Gastroesophageal sphincter (tissue), 4 donors: ENCODE results near the gene MEG3. TPM values are rescaled to one million over a fixed set of nuclear protein-coding genes. Genes with fewer than 3 reads are reported as not detected.

Experiments used
- ATAC-seq: fragments of 150-250 bp; one replicate; pipeline ENCODE4 v1.9.1; 2016; ENCODE audit warnings: mild to moderate bottlenecking, moderate library complexity
- H3K27ac ChIP-seq, 4 donors: fragments of 200-600 bp; sonication (generic) in 3 of 4; 1 replicate in 3 of 4; 2 replicates in 1 of 4; pipeline ENCODE4 v1.5.1; 2016 to 2019
- H3K27me3 ChIP-seq: fragments of 200-600 bp; sonication (generic); one replicate; pipeline ENCODE4 v1.5.1; 2019
- H3K36me3 ChIP-seq, 2 donors: fragments of 200-600 bp; sonication (generic); one replicate each; pipeline ENCODE4 v1.5.1; 2019; ENCODE audit warnings: control low read depth in 1 of 2
- H3K4me1 ChIP-seq, 3 donors: fragments of 200-600 bp; sonication (generic); 1 replicate in 2 of 3; 2 replicates in 1 of 3; pipeline ENCODE4 v1.5.1; 2016 to 2019; ENCODE audit warnings: control low read depth in 2 of 3
- H3K4me3 ChIP-seq, 2 donors: fragments of 200-600 bp; sonication (generic); one replicate each; pipeline ENCODE4 v1.5.1; 2019; ENCODE audit warnings: mild to moderate bottlenecking in 1 of 2, moderate library complexity in 1 of 2
- H3K9me3 ChIP-seq, 3 donors: fragments of 200-600 bp; sonication (generic); one replicate each; pipeline ENCODE4 v1.5.1; 2017 to 2019; ENCODE audit warnings: control low read depth in 2 of 3
- EP300 ChIP-seq: sonication (generic); formaldehyde crosslinking; IDR thresholded peaks from one replicate; pipeline ENCODE4 v1.6.1; 2017; ENCODE audit warnings: antibody characterized with exemption, mild to moderate bottlenecking
- POLR2A ChIP-seq, 2 donors: fragments of 450-650 bp; IDR thresholded peaks; one replicate each; pipeline ENCODE4 v1.6.1; 2017; ENCODE audit warnings: antibody characterized with exemption in 2 of 2, mild to moderate bottlenecking in 2 of 2, moderate library complexity in 1 of 2
- POLR2AphosphoS5 ChIP-seq: sonication (generic); formaldehyde crosslinking; IDR thresholded peaks from one replicate; pipeline ENCODE4 v1.6.1; 2017; ENCODE audit warnings: antibody characterized with exemption
- WGBS, 2 donors: methylation state at CpG; one replicate each; pipeline ENCODE4 v1.1.5; 2018; ENCODE audit warnings: low coverage in 1 of 2; 5-methylcytosine and 5-hydroxymethylcytosine counted together
- total RNA-seq, 4 donors: library from RNA; depleted of rRNA; stranded (reverse); fragments of >200 nt; gene quantifications; one replicate each; pipeline ENCODE4 v1.1.0, GENCODE V29; 2016
- TF ChIP-seq, protein P1 (sequence below), 4 experiments: fragments of 200-600 bp in 2 of 4; fragments of 450-650 bp in 2 of 4; sonication (generic) in 1 of 4; IDR thresholded peaks; one replicate each; pipeline ENCODE4 v1.5.1; 2017 to 2019; ENCODE audit warnings: antibody characterized with exemption in 4 of 4, mild to moderate bottlenecking in 2 of 4, moderate library complexity in 2 of 4

Gene MEG3
- total RNA-seq, 4 donors from 2014 or later, result 7.5 to 59.0 (median 36.7) TPM

DNA sequence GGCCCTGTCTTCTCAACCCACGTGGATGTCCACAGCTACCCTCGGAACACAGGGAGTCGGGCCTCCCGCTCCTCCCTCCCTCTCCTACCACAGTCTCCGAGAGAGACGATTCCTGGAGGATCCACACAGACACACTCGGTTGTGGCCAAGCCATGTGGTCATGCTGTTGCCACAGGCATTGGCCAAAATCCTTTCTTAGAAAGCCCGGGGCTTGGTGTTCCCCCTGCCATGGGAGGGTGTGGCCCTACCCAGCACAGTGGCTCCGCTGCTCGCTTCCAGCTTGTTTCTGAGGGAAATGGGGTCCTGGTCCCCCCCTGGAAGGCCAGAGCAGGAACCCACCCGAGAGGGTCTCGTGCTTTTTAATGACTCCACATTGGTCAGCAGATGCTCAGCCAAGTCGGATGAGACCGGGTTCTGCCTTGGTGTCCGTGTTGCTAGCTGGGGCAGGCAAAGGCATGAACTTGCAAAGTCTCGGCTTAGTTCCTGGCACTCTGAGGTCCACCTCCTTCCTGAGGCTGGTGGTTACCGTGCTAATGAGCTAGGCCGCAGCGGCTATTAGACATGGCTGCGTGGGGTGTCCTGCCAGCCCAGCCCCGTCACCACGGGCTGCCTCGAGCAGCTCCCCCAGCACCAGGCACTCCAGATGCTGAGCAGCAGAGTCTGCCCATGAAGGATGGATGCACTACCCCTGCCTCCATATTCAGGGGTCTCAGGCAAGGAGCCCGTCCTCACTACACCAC, 46.8 kb upstream of the MEG3 start:
- no peak for ATAC-seq
- H3K27ac ChIP-seq, result no peak overlapping the region
- WGBS, 2 donors, result 73 to 93% methylated on average over 3 of the region's 24 CpGs
- no peaks in the 10 kb centered on the region for H3K36me3 ChIP-seq
- no peaks in the 10 kb centered on the region for H3K9me3 ChIP-seq
- TF ChIP-seq EP300 (no peak), POLR2AphosphoS5 (no peak), POLR2A (IDR thresholded peaks at IDR 0.05) (no peak)
- TF ChIP-seq, protein P1, sequence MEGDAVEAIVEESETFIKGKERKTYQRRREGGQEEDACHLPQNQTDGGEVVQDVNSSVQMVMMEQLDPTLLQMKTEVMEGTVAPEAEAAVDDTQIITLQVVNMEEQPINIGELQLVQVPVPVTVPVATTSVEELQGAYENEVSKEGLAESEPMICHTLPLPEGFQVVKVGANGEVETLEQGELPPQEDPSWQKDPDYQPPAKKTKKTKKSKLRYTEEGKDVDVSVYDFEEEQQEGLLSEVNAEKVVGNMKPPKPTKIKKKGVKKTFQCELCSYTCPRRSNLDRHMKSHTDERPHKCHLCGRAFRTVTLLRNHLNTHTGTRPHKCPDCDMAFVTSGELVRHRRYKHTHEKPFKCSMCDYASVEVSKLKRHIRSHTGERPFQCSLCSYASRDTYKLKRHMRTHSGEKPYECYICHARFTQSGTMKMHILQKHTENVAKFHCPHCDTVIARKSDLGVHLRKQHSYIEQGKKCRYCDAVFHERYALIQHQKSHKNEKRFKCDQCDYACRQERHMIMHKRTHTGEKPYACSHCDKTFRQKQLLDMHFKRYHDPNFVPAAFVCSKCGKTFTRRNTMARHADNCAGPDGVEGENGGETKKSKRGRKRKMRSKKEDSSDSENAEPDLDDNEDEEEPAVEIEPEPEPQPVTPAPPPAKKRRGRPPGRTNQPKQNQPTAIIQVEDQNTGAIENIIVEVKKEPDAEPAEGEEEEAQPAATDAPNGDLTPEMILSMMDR (IDR thresholded peaks at IDR 0.05), result no peak
- H3K4me3 ChIP-seq, result no peak overlapping the region
- H3K27me3 ChIP-seq, result peaks cover 2% of the 10 kb centered on the region
- no peaks in the 10 kb centered on the region for H3K4me1 ChIP-seq

DNA sequence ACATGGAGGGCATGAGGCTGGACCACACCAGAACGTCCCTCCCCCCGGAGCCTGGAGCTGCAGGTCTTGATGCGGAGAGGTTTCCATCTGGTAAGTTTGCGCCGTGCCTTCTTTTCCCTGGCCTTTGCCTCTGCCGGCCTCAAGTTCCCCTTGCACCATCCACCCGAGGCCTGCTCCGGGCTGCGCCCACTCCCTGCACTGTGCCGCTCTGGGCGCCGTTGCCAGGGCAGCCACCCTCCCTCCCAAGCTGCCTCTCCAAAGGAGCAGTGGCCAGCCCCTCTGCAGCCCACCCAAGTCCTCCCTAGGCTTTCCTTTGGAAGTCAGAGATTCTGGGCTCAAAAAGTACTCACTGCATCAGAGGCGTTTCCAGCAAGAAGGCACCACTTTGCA, 46.2 kb upstream of the MEG3 start:
- Histone ChIP-seq H3K9me3 (no peaks in the 10 kb centered on the region), H3K27me3 (no peaks in the 10 kb centered on the region), H3K27ac (no peak overlapping the region), H3K36me3 (no peaks in the 10 kb centered on the region), H3K4me1 (no peaks in the 10 kb centered on the region), H3K4me3 (no peak overlapping the region)
- TF ChIP-seq POLR2A (IDR thresholded peaks at IDR 0.05) (no peak), POLR2AphosphoS5 (no peak), EP300 (no peak)
- TF ChIP-seq, protein P1 (IDR thresholded peaks at IDR 0.05), result no peak
- WGBS, 2 donors, result 91% methylated on average over 9 of the region's 13 CpGs; no CpG with 5 or more reads in 1 of the 2 donors
- no peak for ATAC-seq

DNA sequence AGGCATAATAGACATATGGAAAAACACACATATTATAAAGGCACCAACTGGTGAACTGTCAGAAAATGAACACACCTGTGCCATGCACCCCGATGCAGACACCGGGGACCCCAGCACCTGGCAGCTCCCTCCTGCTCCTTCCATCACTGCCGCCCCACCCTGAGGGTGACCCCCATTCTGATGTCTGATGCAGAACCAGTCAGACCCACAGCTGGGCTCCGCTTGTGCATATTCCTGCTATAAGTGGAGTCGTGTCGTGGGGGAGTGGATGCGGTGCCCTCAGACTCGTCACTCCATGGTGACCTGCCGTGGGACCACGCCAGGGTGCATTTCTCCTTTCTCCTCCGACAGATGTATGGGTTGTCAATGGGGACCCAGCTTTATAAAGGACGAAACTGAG, 45.7 kb upstream of the MEG3 start:
- no peak overlapping the region for H3K27ac ChIP-seq
- TF ChIP-seq POLR2A (IDR thresholded peaks at IDR 0.05) (no peak), EP300 (no peak), POLR2AphosphoS5 (no peak)
- TF ChIP-seq, protein P1 (IDR thresholded peaks at IDR 0.05), result no peak
- ATAC-seq, result no peak
- no peaks in the 10 kb centered on the region for H3K27me3 ChIP-seq
- no peaks in the 10 kb centered on the region for H3K4me1 ChIP-seq
- H3K9me3 ChIP-seq, result no peaks in the 10 kb centered on the region
- no peak overlapping the region for H3K4me3 ChIP-seq
- 100% methylated on average over 9 of the region's 12 CpGs; no CpG with 5 or more reads in 1 of the 2 donors for WGBS, 2 donors
- no peaks in the 10 kb centered on the region for H3K36me3 ChIP-seq

DNA sequence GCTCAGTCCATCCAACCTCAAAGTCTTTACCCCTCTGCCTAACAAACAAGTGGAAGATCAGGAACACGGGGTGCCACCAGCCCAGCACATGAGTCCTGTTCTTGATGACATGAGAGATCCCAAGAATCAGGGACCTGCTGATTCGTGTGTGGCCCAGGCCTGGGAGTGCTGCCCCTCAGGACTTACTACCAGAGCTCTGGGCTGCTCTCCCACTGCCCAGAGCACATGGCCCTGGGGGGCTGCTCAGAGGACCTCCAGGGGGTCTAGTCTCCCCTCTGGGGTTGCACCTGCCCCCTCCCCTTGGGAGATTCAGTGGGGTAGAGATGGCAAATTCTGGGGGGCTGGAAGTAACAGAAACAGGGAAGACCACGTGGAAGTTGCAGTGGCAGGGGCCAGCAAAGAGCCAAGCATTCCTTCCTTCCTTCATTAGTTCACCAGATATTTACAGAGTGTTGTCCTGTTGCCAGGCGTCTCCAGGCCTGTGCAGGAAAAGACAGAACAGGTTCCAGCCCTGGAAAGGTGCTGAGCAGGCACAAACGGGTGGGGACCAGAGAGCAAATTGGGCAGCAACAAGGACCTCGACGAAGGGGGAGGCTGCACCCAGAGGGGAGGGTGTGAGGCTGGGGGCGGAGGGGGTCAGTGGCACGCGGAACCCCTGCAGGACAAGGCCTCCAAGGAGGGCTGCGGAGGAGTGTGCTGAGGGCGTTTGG, 45.1 kb upstream of the MEG3 start:
- 85 to 93% methylated on average over 2 to 5 of the region's 12 CpGs for WGBS, 2 donors
- Histone ChIP-seq H3K4me3 (no peak overlapping the region), H3K27ac (no peak overlapping the region), H3K36me3 (no peaks in the 10 kb centered on the region), H3K4me1 (no peaks in the 10 kb centered on the region), H3K27me3 (no peaks in the 10 kb centered on the region), H3K9me3 (no peaks in the 10 kb centered on the region)
- TF ChIP-seq POLR2AphosphoS5, result no peak
- TF ChIP-seq, protein P1 (IDR thresholded peaks at IDR 0.05), result no peak
- no peak for TF ChIP-seq EP300
- no peak for TF ChIP-seq POLR2A (IDR thresholded peaks at IDR 0.05)
- ATAC-seq, result no peak
